ENCODE results near the gene TIA1.
"Not testable (repeated sequence)": the region's sequence is repeated elsewhere in the genome, so short reads cannot be mapped to it uniquely, and the experiment has no call there.

Gene TIA1

DNA sequence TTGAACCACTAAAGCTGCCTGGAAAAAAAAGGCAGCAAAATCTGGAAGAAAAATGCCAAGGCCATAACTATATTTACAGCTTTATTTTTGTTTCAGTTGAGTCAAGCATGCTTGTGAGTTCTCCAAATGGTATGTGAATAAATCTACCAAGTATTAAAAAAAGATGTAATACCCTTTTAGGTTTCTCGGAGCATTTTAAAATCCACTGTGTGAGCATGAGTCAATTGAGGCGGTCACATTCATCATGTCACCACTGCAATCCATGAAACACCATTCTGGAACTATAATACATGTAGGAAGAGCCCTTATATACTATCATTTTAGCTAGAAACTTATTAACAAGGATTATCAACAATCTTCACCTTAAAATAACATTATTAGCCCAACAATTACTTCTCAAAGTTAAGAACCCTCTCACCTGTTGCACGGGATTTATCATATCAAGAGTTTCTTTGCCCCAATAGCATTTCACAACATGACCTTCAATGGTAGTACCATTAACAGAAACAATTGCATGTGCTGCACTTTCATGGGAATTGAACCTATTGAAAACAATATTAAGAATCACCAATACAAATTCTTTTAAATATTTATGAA is 33.4 kb downstream of the TIA1 start:
- DNase-seq, result no peak

DNA sequence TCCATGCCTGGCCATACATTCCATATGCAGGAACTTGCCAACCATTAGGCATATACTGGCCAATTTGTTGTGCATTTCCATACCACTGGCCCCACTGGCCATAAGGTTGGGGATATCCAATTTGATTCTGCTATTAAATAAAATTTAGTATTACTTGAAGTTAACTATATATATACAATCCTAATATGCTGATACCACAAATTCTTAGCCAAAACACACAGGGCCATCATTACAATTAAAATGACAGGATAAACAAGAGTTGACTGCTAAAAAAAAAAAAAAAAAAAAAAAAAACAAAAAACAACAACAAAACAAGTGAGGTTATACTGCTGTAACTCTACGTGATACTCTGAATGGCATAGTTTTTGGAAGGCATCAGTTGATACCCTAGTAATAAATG is 34.1 kb downstream of the TIA1 start:
- no peak for DNase-seq

DNA sequence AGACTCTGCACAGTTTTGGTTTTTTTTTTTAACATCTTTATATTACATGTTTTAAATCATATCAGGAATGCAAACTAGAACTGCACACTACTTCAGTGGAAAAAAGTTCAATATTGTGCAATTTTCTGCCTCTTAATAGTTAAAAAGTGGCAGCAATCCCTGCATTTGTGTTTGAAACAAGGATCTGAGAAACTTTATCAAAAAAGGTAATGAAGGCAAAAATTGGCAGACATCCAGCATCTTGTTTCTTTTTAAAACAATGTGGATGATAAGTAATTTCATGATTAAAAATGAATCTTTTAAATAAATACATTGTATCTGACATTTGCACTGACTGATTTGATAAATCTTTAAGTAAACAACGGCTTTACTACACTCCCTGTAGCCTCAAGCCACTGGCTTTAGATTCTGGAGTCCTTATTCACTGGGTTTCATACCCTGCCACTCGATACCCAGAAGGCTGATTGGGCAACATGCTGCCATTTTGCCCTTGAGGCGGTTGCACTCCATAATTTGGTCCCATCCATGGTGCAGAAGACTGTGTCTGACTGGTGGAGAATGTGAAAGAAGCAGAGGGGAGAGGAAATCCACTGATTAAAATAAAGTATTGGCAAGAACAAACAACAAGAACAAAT is 36.0 kb downstream of the TIA1 start:
- DNase-seq, result peak in 1 of 2 experiments; percentile 2

DNA sequence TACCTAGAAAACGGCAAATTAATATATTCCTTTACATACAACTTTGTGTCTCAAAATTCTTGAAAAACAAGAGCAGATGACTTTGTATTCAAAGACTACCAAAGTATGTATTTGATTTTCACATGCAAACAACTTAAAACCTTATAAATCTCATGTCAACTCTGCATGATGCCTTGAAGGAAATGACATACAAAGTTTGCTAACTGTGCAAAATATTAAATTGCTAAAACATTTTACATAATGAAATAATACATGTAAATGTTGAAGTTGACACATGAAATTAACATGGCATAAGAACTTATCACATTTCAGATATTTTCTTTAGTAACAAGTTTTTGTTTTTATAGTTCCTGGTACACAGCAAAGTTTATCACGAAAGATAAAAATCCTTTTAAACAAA is 36.8 kb downstream of the TIA1 start:
- no peak for DNase-seq

DNA sequence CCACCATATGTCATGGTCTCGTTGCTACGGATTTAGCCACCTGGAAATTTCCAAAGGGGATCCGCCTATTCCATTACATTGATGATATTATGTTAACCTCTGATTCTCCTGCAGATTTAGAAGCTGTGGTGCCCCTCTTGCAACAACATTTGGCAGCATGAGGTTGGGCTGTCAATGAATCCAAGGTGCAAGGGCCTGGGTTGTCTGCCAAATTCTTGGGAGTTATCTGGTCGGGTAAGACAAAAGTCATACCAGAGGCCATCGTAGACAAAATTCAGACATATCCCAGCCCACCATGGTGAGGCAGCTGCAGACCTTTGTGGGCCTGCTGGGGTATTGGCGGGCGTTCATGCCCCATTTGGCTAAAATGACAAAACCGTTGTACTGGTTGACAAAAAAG is 44.0 kb downstream of the TIA1 start:
- no peak for DNase-seq

DNA sequence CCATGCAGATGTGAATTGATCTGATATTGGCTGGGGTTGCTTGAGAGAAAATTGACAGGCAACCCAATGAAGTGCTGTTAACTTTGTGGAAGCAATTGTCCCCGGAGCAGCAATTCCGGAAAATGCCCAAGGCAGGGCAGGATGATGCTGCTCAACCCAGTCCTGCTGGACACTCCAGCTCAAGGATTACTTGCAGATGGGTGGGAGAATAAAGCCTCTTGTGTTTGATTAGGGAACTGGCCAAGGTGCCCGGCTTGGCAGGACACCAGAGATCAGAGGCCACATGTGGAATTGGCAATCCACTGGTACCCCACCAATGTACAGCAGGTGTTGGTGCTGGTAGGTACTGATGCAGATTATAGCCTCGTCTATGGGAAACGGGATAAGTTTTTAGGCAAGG is 45.3 kb downstream of the TIA1 start:
- DNase-seq, result no peak

DNA sequence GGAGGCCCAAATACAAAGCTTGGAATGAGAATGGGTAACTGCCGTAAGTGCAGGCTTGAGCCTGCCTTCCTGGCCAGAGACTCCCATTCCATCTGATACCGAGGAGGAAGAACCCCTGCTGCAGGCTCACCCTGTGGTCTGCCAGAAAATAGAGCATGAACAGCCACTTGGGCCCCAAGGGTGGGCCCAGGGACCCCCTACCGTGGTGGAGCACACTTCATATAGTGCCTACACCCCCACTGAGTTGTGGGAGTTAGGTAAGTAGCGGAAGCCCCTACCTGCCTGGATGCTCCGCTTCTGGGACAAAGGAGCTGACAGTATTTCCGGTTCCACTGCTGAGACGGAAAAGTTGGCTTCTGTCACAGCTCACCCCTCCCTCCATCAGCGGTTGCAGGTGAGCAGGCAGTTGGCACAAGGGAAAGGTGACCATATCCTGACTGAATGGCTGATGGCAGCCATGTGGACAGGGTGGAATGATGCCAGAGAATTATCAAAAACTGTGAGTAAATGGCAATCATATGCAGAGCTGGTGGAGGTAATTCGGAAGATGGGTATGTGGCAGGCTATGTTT is 46.1 kb downstream of the TIA1 start:
- peak in 1 of 2 experiments; percentile 16 for DNase-seq

DNA sequence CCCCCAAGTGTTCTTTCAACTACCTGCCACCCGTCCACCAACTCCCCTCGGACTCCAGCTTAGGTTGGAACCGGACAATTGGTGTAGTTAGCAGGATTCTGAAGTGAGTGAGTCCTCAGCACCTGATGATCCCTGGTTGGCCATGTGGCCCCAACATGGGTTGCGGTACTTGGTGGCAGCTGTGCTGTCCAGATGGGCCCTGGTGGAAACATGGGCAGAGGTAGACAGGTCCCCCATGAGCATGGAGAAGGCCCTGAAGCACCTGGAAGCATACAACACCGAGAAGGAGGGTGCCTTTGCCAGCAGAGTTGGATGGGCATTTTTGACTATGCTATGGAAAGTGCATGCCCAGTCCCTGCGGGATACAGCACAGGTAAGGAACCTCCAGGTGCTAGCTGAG is 46.6 kb downstream of the TIA1 start:
- DNase-seq, result no peak

DNA sequence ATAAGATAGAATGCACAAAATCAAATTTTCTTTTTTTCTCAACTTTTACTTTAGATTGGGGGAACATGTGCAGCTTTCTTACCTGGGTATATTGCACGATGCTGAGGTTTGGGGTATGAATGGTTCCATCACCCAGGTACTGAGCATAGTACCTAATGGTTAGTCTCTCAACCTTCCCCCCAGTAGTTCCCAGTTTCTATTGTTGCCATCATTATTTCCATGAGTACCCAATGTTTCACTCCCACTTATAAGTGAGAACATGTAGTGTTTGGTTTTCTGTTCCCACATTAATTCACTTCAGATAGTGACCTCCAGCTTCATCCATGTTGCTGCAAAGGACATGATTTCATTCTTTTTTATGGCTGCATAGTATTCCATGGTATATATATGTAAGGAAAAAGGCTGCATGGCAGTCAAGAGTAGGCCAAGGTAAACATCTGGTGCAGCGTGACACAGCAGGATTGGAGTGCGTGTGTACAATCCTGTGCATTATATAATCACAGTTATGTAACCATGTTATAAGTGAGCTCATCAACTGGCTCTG is 47.1 kb downstream of the TIA1 start:
- no peak for DNase-seq

DNA sequence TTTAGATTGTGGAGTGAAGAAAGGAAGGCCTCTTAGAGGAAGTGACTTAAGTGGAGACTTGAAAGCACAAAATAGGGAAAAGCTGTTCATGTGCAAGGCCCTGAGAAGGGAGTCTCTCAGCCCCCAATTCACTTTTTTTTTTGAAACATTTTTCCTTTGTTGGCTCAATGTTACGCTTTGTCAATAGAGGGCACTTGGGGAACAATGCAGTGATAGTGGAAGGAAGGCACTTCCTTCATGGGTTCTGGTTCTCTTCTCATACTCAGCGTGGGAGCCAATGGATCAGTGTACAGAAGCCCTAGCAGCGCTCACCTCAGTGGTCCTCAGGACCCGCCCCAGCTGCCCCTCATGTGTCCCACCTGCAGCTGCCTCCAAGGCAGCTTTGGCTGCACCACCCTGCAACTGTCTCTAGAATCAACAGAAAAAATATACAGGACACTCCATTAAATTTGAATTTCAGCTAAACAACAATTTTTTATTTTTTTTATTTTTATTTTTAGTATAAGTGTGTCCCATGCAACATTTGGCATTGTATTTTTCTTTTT is 49.0 kb downstream of the TIA1 start:
- DNase-seq, result no peak

DNA sequence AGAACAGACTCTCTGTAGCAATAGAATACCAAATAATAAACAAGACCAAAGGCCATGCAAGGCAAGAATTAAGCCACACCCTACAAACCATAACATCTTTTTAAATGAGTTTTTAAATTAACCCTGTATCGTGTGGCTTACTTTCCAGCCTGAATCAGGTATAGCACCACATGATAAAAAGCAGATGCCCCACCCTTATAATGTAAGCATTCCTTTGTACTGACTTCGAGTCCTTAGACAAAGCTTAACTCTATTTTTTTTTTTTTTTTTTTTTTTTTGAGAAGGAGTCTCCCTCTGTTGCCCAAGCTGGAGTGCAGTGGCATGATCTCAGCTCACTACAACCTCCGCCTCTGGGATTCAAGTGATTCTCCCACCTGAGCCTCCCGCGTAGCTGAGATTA is 55.9 kb downstream of the TIA1 start:
- no peak for DNase-seq

DNA sequence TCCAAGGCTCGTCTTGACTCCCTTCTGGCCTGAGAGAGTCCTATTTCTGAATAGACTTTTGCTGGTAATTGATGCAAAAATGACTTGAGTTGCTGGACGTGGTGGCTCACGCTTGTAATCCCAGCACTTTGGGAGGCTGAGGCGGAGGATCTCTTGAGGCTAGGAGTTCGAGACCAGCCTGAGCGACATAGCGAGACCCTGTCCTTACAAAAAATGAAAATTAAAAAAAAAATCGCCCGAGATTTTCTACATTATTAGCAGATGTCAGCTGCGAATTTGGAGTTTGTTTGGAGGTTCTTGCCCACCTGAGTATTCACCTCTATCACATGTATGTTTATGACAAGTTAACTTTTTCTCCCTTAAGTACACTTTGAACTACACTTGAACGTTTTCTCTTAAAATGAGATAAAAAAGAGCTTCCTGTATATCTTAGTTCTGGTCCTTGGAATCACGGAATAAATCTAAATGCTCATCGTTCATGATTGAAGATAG is 57.1 kb downstream of the TIA1 start:
- DNase-seq, result no peak

DNA sequence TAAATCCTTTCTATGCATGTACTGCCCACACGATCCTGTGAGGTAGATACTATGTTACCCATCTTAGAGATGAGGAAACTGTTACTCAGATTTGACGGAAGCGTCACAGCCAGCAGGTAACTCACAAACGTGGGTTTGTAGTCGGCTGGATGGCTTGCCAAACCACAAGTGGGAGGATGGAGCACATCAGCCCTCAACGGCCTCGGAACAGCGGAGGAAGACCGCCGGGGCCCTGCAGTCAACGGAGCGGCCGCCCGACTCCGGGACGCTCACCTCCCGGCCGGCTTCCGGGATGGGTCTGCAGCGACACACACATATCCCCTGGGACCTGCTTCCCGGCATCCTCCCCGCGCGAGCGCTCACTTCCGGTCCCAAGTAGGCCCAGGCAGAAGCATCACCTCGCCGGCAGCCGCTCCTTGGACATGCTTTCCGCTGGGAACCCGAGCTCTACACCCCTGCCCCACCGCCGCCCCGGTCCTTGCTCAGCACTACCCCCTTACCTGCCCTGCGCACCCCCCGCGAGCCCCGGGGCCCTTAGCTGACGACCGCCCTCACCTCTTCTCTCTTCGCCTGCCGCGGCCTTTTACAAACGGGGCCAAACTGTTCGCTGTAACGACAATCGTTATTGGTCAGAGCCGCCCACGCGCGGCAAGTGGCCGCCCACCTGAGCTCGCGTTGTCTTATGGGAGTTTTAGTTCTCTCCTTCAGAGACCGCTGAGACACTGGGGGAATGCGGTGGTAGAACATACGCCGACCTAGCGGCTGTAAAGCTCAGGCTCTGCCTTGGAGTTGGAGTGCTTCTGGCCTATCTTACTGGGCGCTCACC is 57.8 kb downstream of the TIA1 start, which contains the start of gene C2orf42:
Gene C2orf42 (minus strand): TSS at position 602 of the 826 bp plus-strand sequence. CDS start 9,034 bp downstream, outside the sequence.
- peak; percentile 92 to 95 for DNase-seq

DNA sequence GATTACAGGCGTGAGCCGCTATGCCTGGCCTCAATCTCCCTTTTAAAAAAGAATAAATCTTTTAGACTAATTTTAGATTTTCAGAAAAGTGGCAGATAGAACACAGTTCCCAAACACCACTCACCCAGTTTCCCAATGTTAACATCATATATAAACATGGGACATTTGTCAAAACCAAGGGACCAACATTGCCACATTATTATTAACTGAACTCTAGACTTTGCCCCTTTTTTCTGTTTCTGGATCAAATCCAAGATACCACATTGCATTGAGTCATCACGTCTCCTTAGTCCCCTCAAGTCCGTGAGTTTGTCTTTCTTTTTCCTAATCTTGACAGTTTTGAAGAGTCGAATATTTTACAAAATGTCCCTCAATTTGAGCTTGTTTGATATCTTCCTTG is 60.0 kb downstream of the TIA1 start:
- DNase-seq, result no peak

DNA sequence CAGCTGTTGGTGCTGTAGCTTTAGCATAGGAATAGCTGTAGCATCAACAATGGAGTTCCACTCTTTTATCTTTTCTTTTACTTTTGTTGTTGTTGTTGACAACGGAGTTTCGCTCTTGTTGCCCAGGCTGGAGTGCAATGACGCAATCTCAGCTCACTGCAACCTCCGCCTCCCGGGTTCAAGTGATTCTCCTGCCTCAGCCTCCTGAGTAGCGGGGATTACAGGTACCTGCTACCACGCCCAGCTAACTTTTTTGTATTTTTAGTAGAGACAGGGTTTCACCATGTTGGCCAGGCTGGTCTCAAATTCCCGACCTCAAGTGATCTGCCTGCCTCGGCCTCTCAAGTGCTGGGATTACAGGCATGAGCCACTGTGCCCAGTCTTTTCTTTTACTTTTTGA is 61.3 kb downstream of the TIA1 start:
- not testable (repeated sequence) for DNase-seq

DNA sequence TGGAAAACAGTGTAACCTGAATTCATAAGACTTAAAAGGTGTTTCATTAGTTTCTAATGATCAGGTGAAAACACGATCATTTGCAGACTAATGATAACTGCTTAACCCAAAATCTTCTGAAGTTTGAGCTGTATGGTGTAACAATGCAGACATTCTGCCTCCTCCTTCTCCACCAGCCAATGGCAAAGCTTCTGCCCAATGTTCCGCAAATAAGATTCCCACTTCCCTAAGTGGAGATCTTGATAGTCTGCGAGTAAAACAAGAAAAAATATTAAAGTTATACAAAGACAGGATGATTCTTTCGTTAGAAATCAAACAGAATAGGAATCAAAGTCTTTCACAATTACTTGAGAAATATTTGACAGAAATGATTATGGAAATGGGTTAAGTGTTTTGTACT is 65.7 kb downstream of the TIA1 start:
- DNase-seq, result no peak

DNA sequence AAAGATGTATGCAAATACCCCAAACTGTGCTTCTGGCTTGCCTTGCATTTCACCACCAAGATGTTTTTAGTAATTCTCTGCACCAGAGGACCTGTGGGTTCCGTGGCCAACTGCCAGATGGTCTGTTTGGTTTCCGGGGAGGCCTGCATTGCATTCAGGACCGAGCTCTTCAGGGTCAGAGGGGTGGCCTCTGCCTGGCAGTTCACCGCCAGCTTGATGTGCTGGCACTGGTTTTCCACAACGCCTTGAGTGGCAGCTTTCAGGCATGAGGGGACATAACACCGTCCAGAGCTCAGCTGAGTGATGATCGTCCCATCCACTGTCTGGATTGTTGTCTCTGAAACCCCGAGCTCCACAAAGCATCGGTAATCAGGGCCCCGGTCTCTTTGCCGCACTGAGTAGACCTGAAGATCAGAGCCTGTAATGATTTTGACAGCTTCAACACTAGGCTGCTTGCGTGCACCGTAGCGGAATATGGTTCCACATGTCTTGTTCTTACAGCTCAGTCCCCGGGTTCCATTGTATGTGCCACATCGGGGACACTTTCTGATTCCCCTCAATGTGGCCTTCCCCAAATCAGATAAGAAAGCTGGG is 67.0 kb downstream of the TIA1 start:
- no peak for DNase-seq

DNA sequence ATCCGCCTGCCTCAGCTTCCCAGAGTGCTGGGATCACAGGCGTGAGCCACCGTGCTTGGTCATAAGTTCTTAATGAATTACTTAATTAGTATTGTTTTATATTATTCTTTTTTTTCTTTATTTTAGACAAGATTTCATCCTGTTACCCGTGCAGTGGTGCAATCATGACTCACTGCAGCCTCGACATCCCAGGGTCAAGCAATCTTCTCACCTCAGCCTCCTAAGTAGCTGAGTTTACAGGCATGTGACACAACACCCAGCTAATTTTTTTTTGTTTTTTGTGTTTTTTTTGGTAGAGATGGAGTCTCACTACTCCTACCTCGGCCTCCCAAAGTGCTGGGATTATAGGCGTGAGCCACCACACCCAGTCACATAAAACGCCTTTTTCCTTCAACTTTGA is 74.9 kb downstream of the TIA1 start:
- no peak for DNase-seq

DNA sequence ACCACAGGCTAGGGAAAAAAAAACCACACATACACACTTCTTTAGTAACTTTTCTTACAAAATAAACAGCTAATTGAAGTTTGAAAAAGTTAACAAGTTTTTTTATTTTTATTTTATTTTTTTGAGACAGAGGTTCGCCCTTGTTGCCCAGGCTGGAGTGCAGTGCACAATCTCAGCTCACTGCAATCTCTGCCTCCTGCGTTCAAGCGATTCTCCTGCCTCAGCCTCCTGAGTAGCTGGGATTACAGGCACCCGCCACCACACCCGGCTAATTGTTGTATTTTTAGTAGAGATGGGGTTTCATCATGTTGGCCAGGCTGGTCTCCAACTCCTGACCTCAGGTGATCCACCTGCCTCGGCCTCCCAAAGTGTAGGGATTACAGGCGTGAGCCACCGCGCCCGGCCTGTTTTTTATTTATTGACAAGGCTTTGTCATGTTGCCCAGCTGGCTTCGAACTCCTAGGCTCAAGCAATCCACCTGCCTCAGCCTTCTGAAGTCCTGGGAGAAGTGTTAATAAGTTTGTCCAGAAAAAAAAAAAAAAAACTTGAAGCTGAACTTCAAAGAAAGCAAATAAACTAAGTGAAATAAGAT is 78.7 kb downstream of the TIA1 start:
- DNase-seq, result not testable (repeated sequence)

DNA sequence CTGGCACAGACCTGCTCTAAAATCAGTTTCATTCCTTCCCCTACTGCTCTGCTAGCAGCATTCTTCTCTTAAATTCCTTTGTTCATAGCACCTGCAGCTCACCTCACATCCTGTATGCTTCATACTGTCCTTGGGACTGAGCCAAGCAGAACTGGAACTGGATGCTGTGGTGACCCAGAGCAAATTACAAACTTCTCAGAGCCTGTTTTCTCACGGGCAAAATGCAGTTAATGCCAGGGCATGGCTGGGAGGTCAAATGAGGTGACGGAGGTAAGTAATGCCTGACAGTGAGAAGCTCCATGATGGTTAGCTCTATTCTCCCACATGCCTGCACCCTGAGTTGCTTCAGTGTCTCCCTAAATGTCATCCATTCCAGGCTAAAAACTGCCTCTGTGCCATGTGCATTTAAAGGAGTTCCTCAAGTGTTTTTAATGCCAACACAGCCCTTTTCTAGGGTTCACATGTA is 87.3 kb downstream of the TIA1 start:
- peak in 1 of 2 experiments; percentile 5 for DNase-seq

DNA sequence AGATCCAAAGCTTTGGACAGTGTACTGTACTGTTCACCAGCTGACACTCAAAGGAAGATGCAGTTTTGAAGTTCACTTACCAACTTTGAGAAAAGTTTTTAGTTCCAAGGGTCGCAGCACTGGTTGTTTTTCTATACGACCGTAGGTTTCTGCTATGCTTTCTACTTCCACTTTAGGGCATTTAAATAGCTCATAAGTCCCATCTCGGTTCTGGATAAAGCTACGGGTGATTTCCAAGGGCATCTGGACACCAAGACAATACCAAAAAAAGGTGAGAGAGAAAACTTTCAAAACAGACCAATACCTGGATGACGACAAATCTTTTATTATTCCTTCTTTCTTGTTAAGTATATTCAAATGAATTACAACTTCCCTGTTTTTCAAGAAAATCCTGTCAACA is 87.9 kb downstream of the TIA1 start:
- no peak for DNase-seq

Data from NCI-H2081 (cell line).